HepG2 (cell line): ENCODE measurements around the gene THSD8. TPM values are rescaled to one million over a fixed set of nuclear protein-coding genes. Genes with fewer than 3 reads are reported as not detected.

Experiments used
- CBX2 ChIP-seq, 2 experiments: fragments of 200-600 bp in 1 of 2; sonication (generic); formaldehyde crosslinking in 1 of 2; IDR thresholded peaks; 2 replicates each; pipeline versions ENCODE4 v1.7.0 to v1.8.1; 2018 to 2022; ENCODE audit warnings: low read depth in 2 of 2, low read length in 1 of 2, mild to moderate bottlenecking in 1 of 2, missing genetic modification reagents in 1 of 2
- DNMT3B ChIP-seq: conservative IDR thresholded peaks from 2 replicates; pipeline ENCODE4 v1.6.1; 2016; ENCODE audit warnings: missing biosample characterization, control low read depth
- FOSL1 ChIP-seq: sonication (generic); formaldehyde crosslinking; IDR thresholded peaks from 2 replicates; pipeline ENCODE4 v1.9.0; 2021; ENCODE audit warnings: missing genetic modification reagents, borderline replicate concordance
- FOXC1 ChIP-seq: sonication (generic); formaldehyde crosslinking; IDR thresholded peaks from 2 replicates; pipeline ENCODE4 v1.8.0; 2022; ENCODE audit warnings: mild to moderate bottlenecking, missing genetic modification reagents, borderline replicate concordance
- FOXO1 ChIP-seq: sonication (generic); formaldehyde crosslinking; IDR thresholded peaks from 2 replicates; pipeline ENCODE4 v1.4.0; 2020; ENCODE audit warnings: missing genetic modification reagents
- GABPB1 ChIP-seq: IDR thresholded peaks from 2 replicates; pipeline ENCODE4 v1.6.1; 2016; ENCODE audit warnings: mild to moderate bottlenecking, missing genetic modification reagents, moderate library complexity, missing compliant biosample characterization
- GZF1 ChIP-seq: sonication (generic); formaldehyde crosslinking; IDR thresholded peaks from 2 replicates; pipeline ENCODE4 v1.5.1; 2020; ENCODE audit warnings: mild to moderate bottlenecking, missing genetic modification reagents
- HOXA7 ChIP-seq: sonication (generic); formaldehyde crosslinking; IDR thresholded peaks from 2 replicates; pipeline ENCODE4 v1.8.1; 2022; ENCODE audit warnings: mild to moderate bottlenecking, missing genetic modification reagents, moderate library complexity
- HOXD1 ChIP-seq: sonication (generic); formaldehyde crosslinking; IDR thresholded peaks from 2 replicates; pipeline ENCODE4 v1.5.0; 2020; ENCODE audit warnings: missing genetic modification reagents
- KMT2B ChIP-seq: IDR thresholded peaks from 2 replicates; pipeline ENCODE4 v1.6.1; 2016; ENCODE audit warnings: missing genetic modification reagents, missing compliant biosample characterization
- NONO ChIP-seq, 2 experiments: fragments of 450-650 bp in 1 of 2; sonication (generic) in 1 of 2; formaldehyde crosslinking in 1 of 2; IDR thresholded peaks in 1 of 2; conservative IDR thresholded peaks in 1 of 2; 2 replicates each; pipeline versions ENCODE4 v1.6.1 to v1.8.0; 2017 to 2022; ENCODE audit warnings: mild to moderate bottlenecking in 1 of 2, missing genetic modification reagents in 1 of 2, moderate library complexity in 1 of 2
- POLR2G ChIP-seq: fragments of 200-400 bp; formaldehyde crosslinking; IDR thresholded peaks from 2 replicates; pipeline ENCODE4 v1.6.1; 2018; ENCODE audit warnings: mild to moderate bottlenecking, low read depth, low read length, moderate library complexity
- SKIL ChIP-seq: sonication (generic); formaldehyde crosslinking; IDR thresholded peaks from 2 replicates; pipeline ENCODE4 v1.8.0; 2022; ENCODE audit warnings: missing genetic modification reagents, mild to moderate bottlenecking, moderate library complexity, borderline replicate concordance
- SP5 ChIP-seq: IDR thresholded peaks from 2 replicates; pipeline ENCODE4 v1.6.1; 2016; ENCODE audit warnings: low read depth, borderline replicate concordance
- SRSF9 ChIP-seq: fragments of 200-400 bp; formaldehyde crosslinking; IDR thresholded peaks from 2 replicates; pipeline ENCODE4 v1.6.1; 2018; ENCODE audit warnings: borderline replicate concordance, mild to moderate bottlenecking, low read depth, low read length; ENCODE audit not compliant: insufficient read depth, poor library complexity, severe bottlenecking
- ZBTB3 ChIP-seq: sonication (generic); formaldehyde crosslinking; IDR thresholded peaks from 2 replicates; pipeline ENCODE4 v1.4.0; 2020; ENCODE audit warnings: low read depth, mild to moderate bottlenecking, moderate library complexity, missing genetic modification reagents, borderline replicate concordance
- ZFP37 ChIP-seq: sonication (generic); formaldehyde crosslinking; IDR thresholded peaks from 2 replicates; pipeline ENCODE4 v1.4.0; 2020; ENCODE audit warnings: missing genetic modification reagents, borderline replicate concordance
- ZNF292 ChIP-seq: sonication (generic); formaldehyde crosslinking; IDR thresholded peaks from 2 replicates; pipeline ENCODE4 v1.8.1; 2022; ENCODE audit warnings: mild to moderate bottlenecking, low read depth, missing genetic modification reagents, borderline replicate concordance
- ZNF343 ChIP-seq: sonication (generic); formaldehyde crosslinking; IDR thresholded peaks from 2 replicates; pipeline ENCODE4 v1.4.0; 2020; ENCODE audit warnings: mild to moderate bottlenecking, missing genetic modification reagents
- ZNF350 ChIP-seq: sonication (generic); formaldehyde crosslinking; IDR thresholded peaks from 2 replicates; pipeline ENCODE4 v1.4.0; 2020; ENCODE audit warnings: mild to moderate bottlenecking, low read depth, missing genetic modification reagents, borderline replicate concordance
- ZNF430 ChIP-seq: sonication (generic); formaldehyde crosslinking; IDR thresholded peaks from 2 replicates; pipeline ENCODE4 v1.9.0; 2021; ENCODE audit warnings: mild to moderate bottlenecking, missing genetic modification reagents
- ZNF777 ChIP-seq: sonication (generic); formaldehyde crosslinking; IDR thresholded peaks from 2 replicates; pipeline ENCODE4 v1.4.0; 2020; ENCODE audit warnings: missing genetic modification reagents
- polyA plus RNA-seq, 8 experiments: library from polyadenylated mRNA; depleted of rRNA in 3 of 8; stranded (reverse) in 7 of 8; unstranded in 1 of 8; fragments of >200 nt; fragmentation: Illumina TruSeq in 4 of 8; extraction: Trizol in 4 of 8; gene quantifications; 2 replicates each; pipeline versions ENCODE4 v1.2.1 to v1.2.3, GENCODE V29; 2011 to 2016; ENCODE audit warnings: low read depth in 4 of 8, missing spikeins in 1 of 8, mixed read lengths in 1 of 8; ENCODE audit not compliant: insufficient read depth in 1 of 8
- total RNA-seq, 5 experiments: library from RNA; depleted of rRNA; stranded (reverse); fragments of >200 nt; fragmentation: Illumina TruSeq; extraction: Trizol; gene quantifications; 2 replicates each; pipeline ENCODE4 v1.2.3, GENCODE V29; 2016; ENCODE audit warnings: low read depth in 1 of 5
- TF ChIP-seq, protein P1 (sequence below): sonication (generic); formaldehyde crosslinking; IDR thresholded peaks from 2 replicates; pipeline ENCODE4 v1.4.0; 2020; ENCODE audit warnings: missing genetic modification reagents, borderline replicate concordance

THSD8 gene
- total and polyA plus RNA-seq, 2 of the 13 experiments (the other 11 are each of a cell fraction or from before 2014, with no cell fraction given), result 4.8 to 14.9 TPM

DNA sequence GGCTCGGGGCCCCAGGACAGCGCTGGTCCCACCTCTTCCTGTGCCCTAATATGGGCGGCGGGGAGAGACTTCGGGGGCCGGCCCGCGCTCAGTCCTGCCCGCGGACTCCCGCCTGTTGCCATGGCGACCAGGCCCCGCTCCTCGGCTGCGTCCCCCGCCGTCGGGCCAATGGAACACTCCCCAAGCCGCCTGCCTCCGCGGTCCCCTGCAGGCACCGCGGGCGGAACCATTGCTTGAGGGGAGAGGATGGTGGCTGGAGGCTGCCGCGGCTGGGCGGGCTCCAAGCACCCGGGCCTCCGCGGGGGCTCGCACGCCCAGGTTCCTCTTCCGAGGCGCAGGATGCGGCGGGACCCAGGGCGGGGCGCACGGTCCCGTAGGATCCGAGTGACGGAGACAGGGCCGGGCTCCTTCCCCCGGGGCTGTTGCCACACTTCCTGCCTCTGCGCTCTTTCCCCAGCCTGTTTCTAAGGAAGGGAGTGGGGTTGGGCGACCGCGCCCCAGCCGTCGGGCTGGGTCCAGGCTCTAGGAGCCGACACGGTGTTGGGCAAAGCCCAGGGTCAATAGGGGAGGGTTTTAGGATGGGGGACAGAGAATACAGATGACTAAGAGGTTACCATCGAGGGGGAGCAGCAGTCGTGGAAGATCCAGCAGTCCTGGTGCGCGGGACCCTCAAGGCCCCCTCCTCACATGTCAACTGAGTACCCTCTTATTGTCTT lies 11.8 kb upstream of the THSD8 start (continued):
- TF ChIP-seq POLR2G, result peak; percentile 62; the same call in 1 of the 2 replicates
- no peak for TF ChIP-seq FOSL1 (CRISPR knock-in tag)
- 0 out of 2 replicates have a peak, but pooled peaks have one; percentile 26 for TF ChIP-seq ZNF430 (CRISPR knock-in tag)
- 0 out of 2 replicates have a peak, but pooled peaks have one; percentile 21 for TF ChIP-seq ZFP37 (CRISPR knock-in tag)
- TF ChIP-seq ZBTB3 (CRISPR knock-in tag), result no peak
- no peak for TF ChIP-seq KMT2B (CRISPR knock-in tag)
- TF ChIP-seq GZF1 (CRISPR knock-in tag), result no peak
- TF ChIP-seq SP5 (CRISPR knock-in tag), result 0 out of 2 replicates have a peak, but pooled peaks have one; percentile 46
- no peak for TF ChIP-seq ZNF292
- TF ChIP-seq HOXD1 (CRISPR knock-in tag), result peak; percentile 26; the same call in 1 of the 2 replicates
- TF ChIP-seq HOXA7 (CRISPR knock-in tag), result no peak
- no peak; the same call in 1 of the 2 replicates for TF ChIP-seq SKIL (CRISPR knock-in tag)
- TF ChIP-seq DNMT3B, result no peak
- peak; percentile 86 for TF ChIP-seq GABPB1 (CRISPR knock-in tag)
- no peak for TF ChIP-seq SRSF9
- TF ChIP-seq ZNF343 (CRISPR knock-in tag), result no peak
- TF ChIP-seq ZNF777 (CRISPR knock-in tag), result peak; percentile 98
- TF ChIP-seq, protein P1, sequence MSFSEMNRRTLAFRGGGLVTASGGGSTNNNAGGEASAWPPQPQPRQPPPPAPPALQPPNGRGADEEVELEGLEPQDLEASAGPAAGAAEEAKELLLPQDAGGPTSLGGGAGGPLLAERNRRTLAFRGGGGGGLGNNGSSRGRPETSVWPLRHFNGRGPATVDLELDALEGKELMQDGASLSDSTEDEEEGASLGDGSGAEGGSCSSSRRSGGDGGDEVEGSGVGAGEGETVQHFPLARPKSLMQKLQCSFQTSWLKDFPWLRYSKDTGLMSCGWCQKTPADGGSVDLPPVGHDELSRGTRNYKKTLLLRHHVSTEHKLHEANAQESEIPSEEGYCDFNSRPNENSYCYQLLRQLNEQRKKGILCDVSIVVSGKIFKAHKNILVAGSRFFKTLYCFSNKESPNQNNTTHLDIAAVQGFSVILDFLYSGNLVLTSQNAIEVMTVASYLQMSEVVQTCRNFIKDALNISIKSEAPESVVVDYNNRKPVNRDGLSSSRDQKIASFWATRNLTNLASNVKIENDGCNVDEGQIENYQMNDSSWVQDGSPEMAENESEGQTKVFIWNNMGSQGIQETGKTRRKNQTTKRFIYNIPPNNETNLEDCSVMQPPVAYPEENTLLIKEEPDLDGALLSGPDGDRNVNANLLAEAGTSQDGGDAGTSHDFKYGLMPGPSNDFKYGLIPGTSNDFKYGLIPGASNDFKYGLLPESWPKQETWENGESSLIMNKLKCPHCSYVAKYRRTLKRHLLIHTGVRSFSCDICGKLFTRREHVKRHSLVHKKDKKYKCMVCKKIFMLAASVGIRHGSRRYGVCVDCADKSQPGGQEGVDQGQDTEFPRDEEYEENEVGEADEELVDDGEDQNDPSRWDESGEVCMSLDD, result no peak; the same call in 1 of the 2 replicates
- no peak for TF ChIP-seq NONO (IDR thresholded peaks at IDR 0.05)
- TF ChIP-seq NONO (CRISPR knock-in tag; conservative IDR thresholded peaks at IDR 0.05), result 0 out of 2 replicates have a peak, but pooled peaks have one; percentile 38
- TF ChIP-seq ZNF350 (CRISPR knock-in tag), result peak; percentile 75
- TF ChIP-seq CBX2 (IDR thresholded peaks at IDR 0.05; ENCODE audit: low read depth, low read length), result no peak
- TF ChIP-seq CBX2 (CRISPR knock-in tag; IDR thresholded peaks at IDR 0.05; ENCODE audit: low read depth), result no peak
- TF ChIP-seq FOXO1 (CRISPR knock-in tag), result 0 out of 2 replicates have a peak, but pooled peaks have one; percentile 37
- no peak for TF ChIP-seq FOXC1 (CRISPR knock-in tag)
